Coronary artery (tissue), 2 donors: ENCODE data around the gene KHSRP.

Experiments
- DNase-seq: peaks from one replicate; pipeline ENCODE4 v3.0.0-alpha.2; 2017; ENCODE audit warnings: low spot score
- H3K27ac ChIP-seq, 2 donors: fragments of 200-600 bp; sonication (generic); one replicate each; pipeline ENCODE4 v1.5.1; 2016 to 2019
- H3K4me3 ChIP-seq: fragments of 200-600 bp; sonication (generic); 2 replicates; pipeline ENCODE4 v1.5.1; 2016; ENCODE audit warnings: mild to moderate bottlenecking, moderate library complexity
- TF ChIP-seq, protein P1 (sequence below): fragments of 200-600 bp; sonication (generic); IDR thresholded peaks from one replicate; pipeline ENCODE4 v1.5.1; 2019; ENCODE audit warnings: antibody characterized with exemption

KHSRP gene

DNA sequence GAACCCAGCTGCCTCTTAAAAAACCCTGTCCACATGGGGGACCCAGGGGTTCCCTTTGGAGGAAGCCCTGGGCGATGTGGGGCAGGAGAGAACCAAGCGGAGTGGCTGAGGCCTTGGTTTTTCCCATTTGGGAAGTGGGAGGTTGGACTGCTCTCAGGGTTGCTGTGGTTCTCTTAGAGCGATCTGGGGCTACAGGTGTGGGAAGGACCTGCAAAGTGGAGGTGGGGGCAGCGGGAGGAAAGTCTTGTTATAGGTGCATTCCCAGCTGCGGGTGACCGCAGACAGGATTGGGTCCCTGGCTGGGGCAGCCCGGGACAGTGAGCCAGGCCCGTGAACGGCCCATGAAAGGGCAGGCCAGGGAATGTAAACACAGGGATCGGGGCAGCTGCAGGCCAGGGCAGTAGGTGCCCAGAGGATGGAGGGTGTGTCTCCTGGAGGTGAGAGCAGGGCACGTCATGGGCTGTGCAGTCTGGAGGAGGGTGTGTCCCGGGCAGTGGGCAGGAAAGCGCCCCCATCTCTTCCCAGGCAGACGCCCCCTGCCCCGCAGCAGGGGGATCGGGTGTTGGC is 34.2 kb upstream of the KHSRP start:
- no peak for DNase-seq
- H3K4me3 ChIP-seq = peak overlapping the region; percentile 97
- TF ChIP-seq, protein P1, sequence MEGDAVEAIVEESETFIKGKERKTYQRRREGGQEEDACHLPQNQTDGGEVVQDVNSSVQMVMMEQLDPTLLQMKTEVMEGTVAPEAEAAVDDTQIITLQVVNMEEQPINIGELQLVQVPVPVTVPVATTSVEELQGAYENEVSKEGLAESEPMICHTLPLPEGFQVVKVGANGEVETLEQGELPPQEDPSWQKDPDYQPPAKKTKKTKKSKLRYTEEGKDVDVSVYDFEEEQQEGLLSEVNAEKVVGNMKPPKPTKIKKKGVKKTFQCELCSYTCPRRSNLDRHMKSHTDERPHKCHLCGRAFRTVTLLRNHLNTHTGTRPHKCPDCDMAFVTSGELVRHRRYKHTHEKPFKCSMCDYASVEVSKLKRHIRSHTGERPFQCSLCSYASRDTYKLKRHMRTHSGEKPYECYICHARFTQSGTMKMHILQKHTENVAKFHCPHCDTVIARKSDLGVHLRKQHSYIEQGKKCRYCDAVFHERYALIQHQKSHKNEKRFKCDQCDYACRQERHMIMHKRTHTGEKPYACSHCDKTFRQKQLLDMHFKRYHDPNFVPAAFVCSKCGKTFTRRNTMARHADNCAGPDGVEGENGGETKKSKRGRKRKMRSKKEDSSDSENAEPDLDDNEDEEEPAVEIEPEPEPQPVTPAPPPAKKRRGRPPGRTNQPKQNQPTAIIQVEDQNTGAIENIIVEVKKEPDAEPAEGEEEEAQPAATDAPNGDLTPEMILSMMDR = no peak
- H3K27ac ChIP-seq = peak overlapping the region; percentile 19 to 81

DNA sequence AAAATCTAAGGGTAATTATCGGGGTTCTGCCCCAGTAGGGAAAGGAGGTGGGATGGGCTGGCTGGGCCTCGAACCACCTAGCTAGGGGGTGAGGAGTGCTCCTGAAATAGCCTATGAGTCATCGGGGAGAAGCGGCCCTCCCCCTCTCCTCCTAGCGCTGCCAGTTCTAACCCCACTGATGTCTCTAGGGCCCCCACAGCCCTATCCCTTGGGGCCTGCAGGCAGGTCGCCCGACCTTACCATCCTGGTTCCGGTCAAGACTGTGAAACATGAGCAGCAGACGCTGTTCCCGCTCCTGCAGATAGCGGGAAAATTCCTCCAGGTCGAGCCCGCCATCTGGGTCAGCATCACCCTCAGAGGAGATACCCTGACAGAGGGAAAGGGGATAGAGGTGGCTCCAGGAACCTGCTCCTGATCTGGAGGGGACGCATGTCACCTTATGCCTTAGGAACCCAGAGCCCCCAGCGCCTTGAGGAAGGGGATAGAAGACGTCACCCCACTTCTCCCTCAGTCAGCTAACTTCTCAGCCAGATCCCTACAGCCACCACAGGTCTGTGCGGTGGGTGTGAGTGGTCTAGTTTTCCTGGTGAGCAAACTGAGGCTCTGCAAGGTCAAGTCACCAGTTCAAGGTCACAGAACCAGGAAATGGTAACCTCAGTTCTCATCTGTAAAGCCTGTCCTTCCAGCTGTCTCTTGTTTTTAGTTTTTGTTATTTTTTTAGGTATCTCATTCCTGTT is 33.5 kb upstream of the KHSRP start:
- TF ChIP-seq, protein P1 = no peak
- Histone ChIP-seq H3K4me3 (no peak overlapping the region), H3K27ac (no peak overlapping the region)
- DNase-seq = no peak

DNA sequence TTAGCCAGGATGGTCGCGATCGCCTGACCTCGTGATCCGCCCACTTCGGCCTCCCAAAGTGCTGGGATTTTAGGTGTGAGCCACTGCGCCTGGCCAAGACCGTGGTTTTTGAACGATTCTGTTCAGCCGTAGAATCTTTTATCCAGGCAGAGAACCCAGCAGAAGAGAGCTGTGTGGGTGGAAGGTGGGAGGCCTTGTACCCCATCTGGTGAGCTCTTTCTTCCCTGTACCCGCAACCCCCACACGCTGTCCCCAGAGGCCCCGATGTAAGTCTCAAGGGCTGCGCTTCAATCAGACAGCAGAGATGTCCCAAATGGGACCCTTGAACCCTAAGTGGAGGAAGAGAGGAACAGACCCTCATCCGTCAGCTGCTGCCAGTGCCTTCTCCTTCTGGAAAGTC is 31.3 kb upstream of the KHSRP start:
- TF ChIP-seq, protein P1 = no peak
- DNase-seq = no peak
- Histone ChIP-seq H3K27ac (no peak overlapping the region), H3K4me3 (no peak overlapping the region)

DNA sequence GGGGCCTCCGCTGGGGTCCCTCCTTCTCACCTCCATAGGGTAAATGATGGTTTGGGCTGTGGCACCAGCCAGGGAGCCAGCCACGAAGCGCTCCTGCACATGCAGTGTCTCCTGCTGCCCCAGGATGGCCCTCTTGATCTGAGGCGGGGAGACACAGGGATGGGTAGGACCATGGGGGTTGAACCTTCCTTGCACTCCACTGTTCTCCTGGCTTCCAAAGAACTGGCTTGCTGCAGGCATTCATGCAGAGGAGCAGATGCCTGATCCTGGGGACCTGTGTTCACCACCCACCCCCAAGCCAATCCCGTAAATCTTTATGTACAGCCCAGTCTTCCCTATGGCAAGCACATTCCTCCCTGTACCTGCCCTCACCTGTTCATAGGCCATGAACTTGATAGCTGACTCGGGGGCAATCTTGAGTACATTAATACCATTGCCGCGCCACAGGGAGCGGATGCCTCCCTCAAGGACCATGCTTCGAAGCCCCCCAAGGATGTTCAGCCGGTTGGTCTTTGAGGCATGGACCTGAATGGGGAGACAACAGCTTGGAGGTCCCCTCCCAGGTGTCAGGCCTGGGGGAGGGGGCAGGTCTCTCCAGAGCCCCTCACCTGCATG is 29.4 kb upstream of the KHSRP start:
- H3K4me3 ChIP-seq = no peak overlapping the region
- TF ChIP-seq, protein P1 = no peak
- DNase-seq = no peak
- no peak overlapping the region for H3K27ac ChIP-seq

DNA sequence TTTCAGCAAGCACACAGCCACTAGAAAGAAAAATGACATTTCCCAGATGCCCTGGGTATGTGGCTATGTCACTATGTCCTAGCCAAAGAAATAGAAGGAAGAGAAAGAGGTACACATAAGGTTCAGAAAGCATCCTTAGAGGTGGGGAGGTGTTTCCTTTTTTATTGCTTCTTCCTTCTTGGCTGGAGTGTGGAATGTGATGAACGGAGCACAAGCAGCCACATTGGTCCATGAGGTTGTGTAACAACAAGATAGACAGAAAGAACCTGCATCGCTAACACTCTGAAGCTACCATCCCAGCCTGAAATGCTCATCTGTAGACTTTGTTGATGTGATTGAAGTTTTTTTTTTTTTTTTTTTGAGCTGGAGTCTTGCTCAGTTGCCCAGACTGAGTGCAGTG is 28.3 kb upstream of the KHSRP start:
- TF ChIP-seq, protein P1 = no peak

DNA sequence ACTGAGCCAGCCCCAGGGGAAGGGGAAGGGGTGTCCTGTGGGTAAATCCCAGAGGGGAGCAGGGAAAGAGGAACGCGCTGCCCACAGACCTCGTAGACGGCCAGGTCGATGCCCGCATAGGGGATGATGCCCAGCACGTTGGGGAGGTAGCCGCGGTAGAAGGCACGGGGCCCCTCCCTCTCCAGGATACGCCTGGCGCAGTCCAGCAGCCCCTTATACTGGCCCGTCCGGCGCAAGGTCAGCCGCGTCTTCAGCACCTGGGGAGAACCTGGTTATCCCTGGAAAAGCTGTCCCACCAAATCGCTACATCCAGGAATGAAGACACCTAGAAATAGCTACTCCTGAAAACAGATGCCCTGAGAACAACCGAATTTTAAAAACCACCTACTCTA is 27.6 kb upstream of the KHSRP start:
- TF ChIP-seq, protein P1 = no peak
- H3K27ac ChIP-seq = no peak overlapping the region
- no peak for DNase-seq
- no peak overlapping the region for H3K4me3 ChIP-seq

More for the DNA sequence above, 28.3 kb upstream of the KHSRP start:
- no peak overlapping the region for H3K4me3 ChIP-seq
- no peak overlapping the region for H3K27ac ChIP-seq
- no peak for DNase-seq
